HEK293 (cell line): Measurements from ENCODE around the gene RIMS1.

Source experiments
- CTCF ChIP-seq: fragments of 450-650 bp; formaldehyde crosslinking; IDR thresholded peaks from 2 replicates; pipeline ENCODE4 v1.5.1; 2016; ENCODE audit warnings: missing biosample characterization, missing genetic modification characterization
- PRDM6 ChIP-seq: fragments of 450-650 bp; formaldehyde crosslinking; IDR thresholded peaks from 2 replicates; pipeline ENCODE4 v1.5.1; 2017; ENCODE audit warnings: missing biosample characterization, missing genetic modification characterization
- TCF7L2 ChIP-seq: IDR thresholded peaks from 2 replicates; pipeline ENCODE4 v1.6.1; 2011; ENCODE audit warnings: low read depth, mild to moderate bottlenecking, inconsistent platforms, low read length, moderate library complexity, borderline replicate concordance
- YY1 ChIP-seq: fragments of 450-650 bp; formaldehyde crosslinking; IDR thresholded peaks from 2 replicates; pipeline ENCODE4 v1.5.1; 2018; ENCODE audit warnings: missing biosample characterization, missing genetic modification characterization
- ZBTB8A ChIP-seq: fragments of 450-650 bp; formaldehyde crosslinking; IDR thresholded peaks from 2 replicates; pipeline ENCODE4 v1.5.1; 2016; ENCODE audit warnings: missing biosample characterization, missing genetic modification characterization
- ZNF146 ChIP-seq: fragments of 450-650 bp; formaldehyde crosslinking; IDR thresholded peaks from 2 replicates; pipeline ENCODE4 v1.5.1; 2016; ENCODE audit warnings: missing biosample characterization, missing genetic modification characterization
- ZNF274 ChIP-seq, 2 experiments: fragments of 200-500 bp in 1 of 2; fragments of 450-650 bp in 1 of 2; sonication (Bioruptor generic) in 1 of 2; formaldehyde crosslinking in 1 of 2; IDR thresholded peaks; 2 replicates each; pipeline versions ENCODE4 v1.5.1 to v1.6.1; 2014 to 2016; ENCODE audit warnings: borderline replicate concordance in 1 of 2, inconsistent platforms in 1 of 2, low read length in 1 of 2, missing biosample characterization in 1 of 2, missing genetic modification characterization in 1 of 2
- ZNF433 ChIP-seq: fragments of 450-650 bp; formaldehyde crosslinking; IDR thresholded peaks from 2 replicates; pipeline ENCODE4 v1.5.1; 2016; ENCODE audit warnings: missing biosample characterization, missing genetic modification characterization, low read depth
- ZNF548 ChIP-seq: fragments of 450-650 bp; formaldehyde crosslinking; IDR thresholded peaks from 2 replicates; pipeline ENCODE4 v1.5.1; 2016; ENCODE audit warnings: missing biosample characterization, missing genetic modification characterization
- ZNF561 ChIP-seq: fragments of 450-650 bp; IDR thresholded peaks from 2 replicates; pipeline ENCODE4 v1.5.1; 2018; ENCODE audit warnings: missing biosample characterization, missing genetic modification characterization, borderline replicate concordance
- ZNF670 ChIP-seq: fragments of 450-650 bp; formaldehyde crosslinking; IDR thresholded peaks from 2 replicates; pipeline ENCODE4 v1.5.1; 2016; ENCODE audit warnings: missing biosample characterization, missing genetic modification characterization, low read depth

- TF ChIP-seq CTCF: no peak
- no peak for TF ChIP-seq PRDM6 (tag by site-specific recombination)
- no peak for TF ChIP-seq ZNF146 (tag by site-specific recombination)
- no peak for TF ChIP-seq ZNF433 (tag by site-specific recombination)
- no peak for TF ChIP-seq ZNF670 (tag by site-specific recombination)
- no peak for TF ChIP-seq ZNF274 (IDR thresholded peaks at IDR 0.05; ENCODE audit: low read length)
- TF ChIP-seq ZNF274 (tag by site-specific recombination; IDR thresholded peaks at IDR 0.05; ENCODE audit: borderline replicate concordance): no peak
- TF ChIP-seq ZBTB8A (tag by site-specific recombination): no peak
- no peak for TF ChIP-seq YY1
- no peak for TF ChIP-seq ZNF561 (tag by site-specific recombination)
- no peak for TF ChIP-seq TCF7L2
- TF ChIP-seq ZNF548 (tag by site-specific recombination): no peak
Observed at GRCh38 chr6:72032086-72032485, 145.7 kb downstream of the RIMS1 start.
